Lung microvascular endothelial cell (primary cell): ENCODE data around the gene SCAANT1. TPM values are rescaled to one million over a fixed set of nuclear protein-coding genes. Genes with fewer than 3 reads are reported as not detected.

ENCODE experiments used
- DNase-seq, 2 donors: peaks; one replicate each; pipeline versions ENCODE4 v3.0.0 to v3.0.0-alpha.2; 2010; ENCODE audit warnings: low read depth in 2 of 2
- total RNA-seq: library from RNA; depleted of rRNA; stranded (reverse); fragments of >200 nt; gene quantifications from 2 replicates; pipeline ENCODE4 v1.2.1, GENCODE V29; 2014

SCAANT1 gene
- total RNA-seq, 1 donor from 2014 or later = not detected

DNA sequence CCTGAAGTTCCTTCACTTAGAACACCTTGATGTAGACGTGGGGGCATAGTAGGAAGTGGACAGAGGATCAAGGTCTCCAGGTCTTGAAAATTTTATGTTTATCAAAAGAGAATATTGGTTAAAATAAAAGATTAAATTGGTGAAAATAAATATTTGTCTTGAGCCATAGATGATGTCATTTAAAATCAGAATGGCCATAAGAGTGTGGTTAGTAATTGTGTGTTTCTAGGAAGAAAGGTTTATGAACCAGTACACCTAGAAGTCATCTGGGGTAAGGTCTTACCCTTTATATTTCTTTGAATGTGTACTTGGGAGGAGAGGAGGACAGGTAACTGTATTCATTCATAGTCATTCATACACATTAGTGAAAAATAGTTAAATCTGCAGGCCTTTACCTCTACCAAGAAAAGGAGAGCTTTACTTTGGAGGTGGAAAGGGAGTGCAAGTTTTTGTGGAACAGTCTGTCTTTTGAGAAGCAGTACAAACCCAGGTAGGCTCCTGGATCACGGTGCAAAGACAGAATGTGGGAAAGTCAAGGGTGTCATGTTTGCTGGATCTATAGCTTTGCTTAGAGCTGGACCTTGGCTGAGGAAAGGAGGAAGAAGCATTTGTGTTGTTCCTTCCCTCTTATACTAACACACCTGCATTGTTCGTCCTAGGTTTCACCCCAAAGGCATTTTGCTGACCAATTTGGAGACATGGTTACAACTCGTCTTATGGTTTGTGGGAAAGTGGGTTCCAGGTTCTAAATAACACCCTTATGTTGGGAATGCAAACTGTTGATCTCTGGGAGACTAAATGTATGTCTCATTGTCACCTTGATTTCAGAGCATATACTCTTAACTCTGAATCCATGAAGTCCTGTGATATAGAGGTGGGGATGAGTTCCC, 6.2 kb downstream of the SCAANT1 start:
- DNase-seq = no peak

DNA sequence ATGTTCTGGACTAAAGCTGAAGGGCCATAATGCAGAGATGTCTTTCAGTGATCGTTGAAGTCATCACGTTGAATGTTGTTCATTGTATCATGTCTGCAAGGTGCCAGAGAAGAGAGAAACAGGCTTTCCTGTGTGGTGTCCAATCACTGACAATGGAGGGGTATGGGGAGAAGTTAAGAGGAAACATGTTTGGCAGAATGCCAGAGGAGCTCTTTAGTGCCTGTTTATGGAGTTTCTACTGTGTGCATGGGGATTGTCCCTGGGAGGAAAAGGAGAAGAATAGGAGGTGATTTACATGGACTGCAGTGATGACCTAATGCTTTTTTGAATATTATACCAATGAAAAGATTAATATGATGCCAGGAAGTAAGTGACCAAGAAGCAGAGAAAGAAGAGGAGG, 11.7 kb downstream of the SCAANT1 start:
- DNase-seq = peak; percentile 93 to 94

DNA sequence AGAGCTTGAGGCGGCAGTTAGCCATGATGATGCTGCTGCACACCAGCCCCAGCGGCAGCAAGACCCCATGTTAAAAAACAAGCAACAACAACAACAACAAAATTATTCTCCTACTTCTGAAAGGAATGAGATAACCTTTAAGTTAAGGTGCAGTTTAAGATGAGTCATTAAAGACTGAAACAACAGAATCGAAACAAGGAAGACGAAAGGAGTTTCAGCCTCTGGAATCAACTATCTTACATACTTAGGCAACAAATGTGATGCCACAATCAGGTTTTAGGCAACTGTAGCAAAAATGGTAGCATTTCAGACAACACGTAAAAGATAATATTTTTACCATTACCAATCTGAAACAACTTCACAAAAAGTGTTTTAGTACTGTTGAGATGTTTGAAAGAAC, 12.2 kb downstream of the SCAANT1 start:
- DNase-seq = no peak

DNA sequence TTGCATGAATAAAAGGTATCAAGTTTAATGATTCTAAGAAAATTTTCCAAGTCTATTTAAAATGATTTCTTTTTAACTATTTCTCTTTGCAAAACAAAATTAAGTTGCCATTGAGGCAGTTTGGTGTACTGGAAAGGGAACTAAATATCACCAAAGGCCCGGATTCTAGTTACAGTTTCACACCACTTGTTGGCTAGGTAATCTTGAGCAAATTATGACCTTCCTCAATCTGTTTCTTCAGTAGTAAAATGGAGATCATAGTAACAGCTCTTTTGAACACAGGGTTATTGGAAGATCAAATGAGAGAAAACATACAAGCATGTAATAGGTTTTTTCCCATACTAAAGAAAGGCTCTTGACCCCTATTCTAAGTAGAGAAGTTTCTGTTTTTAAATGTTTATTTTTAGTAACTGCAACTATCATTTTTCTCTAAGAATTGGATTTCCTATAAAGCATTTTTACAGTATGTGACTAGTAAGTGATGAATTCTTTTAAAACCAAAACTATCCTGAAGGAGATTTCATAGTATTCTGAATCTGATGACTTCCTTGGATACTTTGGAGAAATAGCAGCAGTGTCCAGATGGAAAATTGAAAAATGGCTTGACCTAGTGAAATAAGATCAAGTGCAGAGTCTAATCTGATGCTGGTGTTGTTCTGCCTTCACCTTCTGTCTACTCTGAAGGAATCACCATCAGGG, 15.7 kb downstream of the SCAANT1 start:
- no peak for DNase-seq

DNA sequence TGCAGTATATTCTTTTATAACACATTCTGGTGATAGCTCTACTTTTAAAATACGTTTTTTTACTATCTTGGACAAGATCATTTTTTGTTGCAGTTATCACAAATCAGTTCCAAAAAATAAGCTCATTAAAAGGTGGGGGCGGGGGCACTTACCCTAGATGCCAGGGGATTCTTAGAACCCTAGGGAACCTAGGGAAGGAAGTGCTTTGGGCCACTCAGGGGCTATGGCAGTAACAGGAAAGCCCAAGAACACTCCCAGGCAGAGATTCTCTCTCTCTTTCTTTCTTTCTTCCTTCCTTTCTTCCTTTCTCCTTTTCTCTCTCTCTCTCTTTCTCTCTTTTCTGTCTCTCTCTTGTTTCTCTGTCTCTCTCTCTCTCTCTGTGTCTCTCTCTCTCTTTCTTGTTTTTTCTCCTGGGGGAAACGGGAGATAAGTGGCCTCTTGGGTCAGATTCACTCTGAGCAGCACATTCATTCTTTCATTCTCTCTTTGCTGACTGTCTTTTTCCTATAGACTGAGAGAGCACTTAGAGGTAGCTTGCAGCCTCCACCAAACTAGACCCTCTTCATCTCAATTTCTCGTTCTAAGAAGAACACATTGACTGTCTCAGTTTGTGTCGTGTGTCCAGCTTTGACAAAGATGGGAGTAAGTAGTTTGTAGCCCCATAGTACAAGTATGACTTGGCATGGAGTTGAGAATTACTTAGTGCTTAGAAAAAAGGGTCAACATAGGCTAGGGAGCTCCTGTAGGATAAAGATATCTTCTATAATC, 16.6 kb downstream of the SCAANT1 start:
- no peak for DNase-seq

DNA sequence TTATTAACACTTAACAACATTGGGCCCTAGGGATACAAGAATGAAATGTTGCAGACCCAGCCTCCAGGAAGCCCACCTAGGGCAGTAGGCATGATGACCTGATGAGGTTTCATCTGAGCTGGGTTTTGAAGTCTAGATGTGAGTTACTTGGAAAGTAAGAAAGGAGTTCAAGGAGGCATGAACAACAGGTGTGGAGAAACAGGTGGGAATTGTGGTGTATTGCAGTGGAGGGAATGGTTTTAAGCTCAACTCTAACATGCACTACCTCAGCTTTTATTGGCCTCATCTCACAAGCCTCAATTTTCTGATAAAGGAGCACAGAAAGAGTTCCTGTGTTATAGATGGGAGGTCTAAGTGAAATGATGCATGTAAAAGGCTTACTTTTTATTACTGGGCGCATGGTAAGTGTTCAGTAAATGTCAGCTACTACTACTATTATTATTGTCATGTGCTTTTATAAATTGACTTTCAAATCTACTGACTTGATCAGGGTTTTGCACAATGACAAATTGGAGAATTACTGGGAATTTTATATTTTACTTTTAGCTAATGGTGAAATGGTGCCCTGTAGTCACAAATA, 19.3 kb downstream of the SCAANT1 start:
- no peak for DNase-seq

DNA sequence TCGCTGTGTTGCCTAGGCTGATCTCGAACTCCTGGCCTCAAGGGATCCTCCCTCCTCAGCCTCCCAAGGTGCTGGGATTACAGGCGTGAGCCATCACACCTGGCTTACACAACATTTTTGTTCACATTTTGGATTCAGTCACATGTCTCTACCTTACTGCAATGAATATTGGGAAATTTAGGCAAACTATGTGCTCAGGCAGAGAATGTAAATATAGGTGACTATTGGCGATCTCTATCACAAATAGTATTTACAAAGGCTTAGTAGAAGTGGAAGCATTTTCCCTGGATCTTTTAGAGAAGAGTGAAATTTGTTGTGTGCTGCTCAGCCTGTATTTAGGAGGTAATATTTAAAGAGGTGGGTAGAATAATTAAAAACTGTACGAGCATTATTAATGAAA, 20.7 kb downstream of the SCAANT1 start:
- no peak for DNase-seq

DNA sequence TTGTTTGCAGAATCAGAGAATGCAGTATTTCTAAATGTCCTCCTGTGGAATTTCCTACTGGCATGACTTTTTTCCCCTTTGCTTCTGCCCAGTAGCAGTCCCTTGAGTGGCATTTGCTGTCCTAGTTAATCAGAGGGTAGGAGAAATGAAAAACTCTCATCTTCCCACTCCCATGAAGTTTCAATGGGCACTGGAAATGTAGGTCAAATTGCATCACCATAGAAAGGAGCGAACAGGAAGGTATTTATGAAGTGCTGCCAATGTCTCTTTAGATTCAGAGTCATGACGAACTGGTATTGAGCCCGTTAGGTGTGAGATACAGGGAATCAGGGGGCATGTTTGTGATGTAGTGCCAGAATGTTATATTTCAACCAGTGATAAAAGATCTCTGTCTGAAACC, 25.3 kb downstream of the SCAANT1 start:
- DNase-seq = peak; percentile 28 to 34

DNA sequence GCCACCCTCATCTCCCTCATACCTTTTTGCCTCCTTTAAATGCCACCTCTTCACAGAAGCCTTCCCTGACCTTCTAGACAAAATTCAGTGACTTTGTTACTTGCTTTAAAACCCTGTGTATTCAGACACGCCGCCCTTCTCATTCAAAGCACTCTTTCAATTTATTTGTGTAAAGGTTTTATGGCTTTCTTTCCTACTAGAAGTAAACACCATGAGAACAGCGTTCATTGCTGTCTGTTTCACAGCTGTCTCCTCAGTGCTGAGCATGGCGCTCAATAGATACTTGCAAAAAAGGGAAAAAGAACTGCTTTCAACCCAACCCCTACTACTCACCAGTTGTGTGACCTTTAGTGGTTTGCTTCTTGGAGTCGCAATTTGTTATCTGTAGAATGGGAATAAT, 31.5 kb downstream of the SCAANT1 start:
- DNase-seq = no peak

DNA sequence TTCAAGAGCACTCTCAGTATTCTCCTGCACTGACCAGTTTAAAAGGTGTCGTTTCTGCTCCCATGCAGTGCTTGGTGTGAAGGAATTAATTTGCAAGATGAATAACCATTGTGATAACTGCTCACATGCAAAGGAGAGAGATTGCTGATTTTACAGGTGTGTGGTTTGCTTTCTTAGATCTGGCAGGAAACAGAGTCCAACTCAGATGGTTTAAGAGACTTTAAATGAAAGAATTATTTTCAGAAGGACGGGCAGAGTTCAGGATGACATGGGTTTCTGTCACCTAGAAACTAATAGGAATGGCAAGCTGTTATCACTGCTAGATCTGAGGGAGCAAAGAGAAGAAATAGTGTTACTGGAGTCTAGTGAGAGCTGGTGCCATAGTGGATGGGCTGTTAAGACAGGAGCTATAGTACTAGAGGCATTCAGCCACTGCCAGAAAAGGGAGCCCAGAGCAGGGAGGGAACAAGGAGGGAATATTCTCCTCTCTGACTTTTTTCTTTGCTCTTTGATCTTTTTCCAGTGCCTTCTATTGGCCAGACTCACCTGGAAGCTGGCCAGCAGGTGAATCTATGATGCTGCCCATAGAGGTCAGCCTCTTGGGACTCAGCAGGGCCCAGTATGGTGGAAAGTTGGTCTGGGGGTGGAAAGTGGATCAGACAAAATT, 33.7 kb downstream of the SCAANT1 start:
- DNase-seq = no peak

DNA sequence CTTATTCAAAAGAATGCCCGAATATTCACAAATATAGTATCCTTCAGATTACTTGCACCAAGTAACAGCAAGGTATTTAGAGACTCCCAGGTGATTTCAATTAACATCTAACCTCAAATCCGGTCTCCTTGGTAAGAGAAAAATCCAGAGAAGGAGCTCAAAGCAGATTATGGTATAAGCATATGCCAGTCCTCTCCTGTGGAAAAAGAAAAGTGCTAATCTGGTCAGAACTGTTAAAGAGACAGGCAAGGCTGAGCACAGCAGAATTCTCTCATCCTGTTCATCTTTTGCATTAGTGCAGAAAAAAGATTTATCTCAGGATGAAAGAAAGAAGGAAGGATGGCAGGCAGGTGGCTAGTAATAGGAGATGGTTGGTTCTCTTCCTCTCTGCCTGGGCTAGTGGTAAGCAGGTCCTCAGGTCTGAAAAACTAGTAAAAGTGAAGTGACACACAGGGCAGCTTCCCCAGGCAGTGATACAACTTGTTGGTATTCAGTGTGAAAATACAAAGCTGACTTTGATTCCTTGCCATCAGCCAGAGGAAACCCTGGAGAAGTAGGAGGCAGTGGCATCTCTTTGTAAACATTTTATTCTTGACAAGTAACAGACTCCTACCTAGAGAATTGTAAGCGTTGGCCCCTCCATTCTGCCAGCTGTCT, 34.3 kb downstream of the SCAANT1 start:
- peak in 1 of 2 donors; percentile 8 for DNase-seq

DNA sequence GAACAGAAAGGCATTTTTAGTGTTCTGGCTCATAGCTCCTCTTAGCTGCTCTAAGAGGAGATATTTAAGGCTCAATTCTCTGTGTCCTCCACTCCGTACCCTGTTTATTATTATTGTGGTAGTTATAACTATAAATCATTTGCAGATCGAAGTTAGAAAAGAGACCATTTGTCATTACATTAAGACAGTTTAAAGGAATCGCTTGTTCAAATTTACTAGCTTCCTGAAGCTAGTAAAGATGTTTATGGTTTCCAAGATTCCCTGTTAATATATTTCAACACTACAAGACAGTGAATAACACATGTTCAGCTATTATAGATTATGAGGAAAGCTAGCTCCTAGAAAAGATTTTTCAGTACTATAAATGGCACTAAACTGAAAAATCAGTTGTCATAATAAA, 35.9 kb downstream of the SCAANT1 start:
- DNase-seq = no peak

DNA sequence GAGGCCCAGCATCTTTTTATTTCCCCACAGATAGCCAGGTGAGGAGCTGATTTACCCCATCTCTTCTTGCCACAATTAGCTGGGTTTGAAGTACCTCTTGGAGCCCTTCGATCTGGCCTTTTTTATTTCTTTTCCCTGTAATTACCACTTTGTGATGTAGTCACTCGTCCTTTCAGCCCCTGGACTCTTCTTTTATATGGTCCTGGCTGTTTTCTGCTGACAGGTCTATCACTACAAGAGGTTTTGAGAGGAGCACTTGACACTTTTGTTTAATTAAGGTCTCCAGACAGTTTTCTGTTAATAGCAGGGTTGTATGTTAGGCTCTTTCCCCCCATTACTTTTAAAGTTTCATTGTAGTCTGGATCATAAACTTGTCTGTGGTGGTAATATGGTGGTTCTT, 36.7 kb downstream of the SCAANT1 start:
- DNase-seq = no peak

DNA sequence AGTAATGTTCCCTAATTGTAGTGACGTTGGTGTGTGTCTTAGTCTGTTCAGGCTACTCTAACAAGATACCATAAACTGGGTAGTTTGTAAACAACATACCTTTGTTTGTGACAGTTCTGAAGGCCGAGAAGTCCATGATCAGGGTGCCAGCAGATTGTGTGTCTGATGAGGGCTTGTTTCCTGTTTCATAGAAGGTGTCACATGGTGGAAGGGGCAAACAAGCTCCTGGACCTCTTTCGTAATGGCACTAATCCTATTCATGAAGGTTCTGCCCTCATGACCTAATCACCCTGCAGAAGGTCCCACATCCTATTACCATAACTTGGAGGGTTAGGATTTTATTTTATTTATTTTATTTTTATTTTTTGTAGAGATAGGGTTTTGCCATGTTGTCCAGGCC, 37.4 kb downstream of the SCAANT1 start:
- no peak for DNase-seq

DNA sequence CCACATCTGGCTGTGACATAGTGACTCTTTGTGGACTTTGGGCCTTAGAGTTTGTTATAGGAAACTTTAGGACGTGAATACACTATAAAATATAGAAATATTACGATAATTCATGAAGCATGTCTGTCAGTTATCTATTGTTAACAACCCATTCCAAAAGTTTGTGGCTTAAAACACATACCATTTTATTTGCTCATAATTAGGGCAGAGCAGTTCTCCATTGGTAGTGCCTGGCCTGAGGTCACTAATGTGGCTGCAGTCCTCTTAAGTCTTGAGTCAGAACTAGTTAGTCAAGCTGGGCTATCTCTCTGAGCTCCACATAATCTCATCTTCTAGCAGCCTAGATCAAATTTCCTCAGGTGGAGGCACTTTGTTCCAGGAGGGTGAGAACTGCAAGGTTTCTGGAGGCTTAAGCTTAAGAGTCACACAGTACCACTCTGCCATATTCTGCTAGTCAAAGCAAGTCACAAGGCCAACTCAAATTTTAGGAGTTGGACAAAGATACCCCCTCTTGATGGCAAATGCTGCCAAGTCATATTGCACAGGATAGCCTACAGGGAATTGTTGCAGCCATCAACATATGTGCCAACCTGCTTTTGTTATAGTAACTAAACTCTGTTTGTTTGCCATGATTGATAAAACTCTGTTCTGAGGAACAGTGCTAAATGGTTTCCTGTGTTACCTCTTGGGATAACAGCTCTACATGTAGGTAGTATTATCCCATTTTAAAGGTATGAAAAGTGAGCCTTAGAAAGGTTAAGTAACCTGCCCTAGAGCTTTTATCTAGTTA, 39.9 kb downstream of the SCAANT1 start:
- peak in 1 of 2 donors; percentile 21 for DNase-seq

DNA sequence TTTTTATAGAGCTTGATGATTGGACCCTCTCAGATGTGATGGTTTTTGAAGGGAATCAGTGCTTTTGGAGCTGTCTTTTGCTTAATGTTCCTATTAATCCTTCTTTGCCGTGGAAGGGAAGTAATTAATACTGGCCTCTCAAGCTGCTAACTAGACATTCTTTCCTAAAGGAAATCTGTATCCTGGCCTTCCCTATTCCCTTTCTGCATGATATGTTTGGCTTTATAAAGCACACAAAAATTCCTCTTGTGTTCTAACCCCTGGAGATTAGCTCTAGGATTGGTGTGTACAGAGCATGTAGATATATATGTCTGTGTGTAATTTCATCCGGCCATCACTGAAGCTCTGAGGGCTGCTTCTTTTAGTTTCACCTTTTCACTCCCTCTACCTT, 41.6 kb downstream of the SCAANT1 start:
- peak; percentile 12 to 41 for DNase-seq

DNA sequence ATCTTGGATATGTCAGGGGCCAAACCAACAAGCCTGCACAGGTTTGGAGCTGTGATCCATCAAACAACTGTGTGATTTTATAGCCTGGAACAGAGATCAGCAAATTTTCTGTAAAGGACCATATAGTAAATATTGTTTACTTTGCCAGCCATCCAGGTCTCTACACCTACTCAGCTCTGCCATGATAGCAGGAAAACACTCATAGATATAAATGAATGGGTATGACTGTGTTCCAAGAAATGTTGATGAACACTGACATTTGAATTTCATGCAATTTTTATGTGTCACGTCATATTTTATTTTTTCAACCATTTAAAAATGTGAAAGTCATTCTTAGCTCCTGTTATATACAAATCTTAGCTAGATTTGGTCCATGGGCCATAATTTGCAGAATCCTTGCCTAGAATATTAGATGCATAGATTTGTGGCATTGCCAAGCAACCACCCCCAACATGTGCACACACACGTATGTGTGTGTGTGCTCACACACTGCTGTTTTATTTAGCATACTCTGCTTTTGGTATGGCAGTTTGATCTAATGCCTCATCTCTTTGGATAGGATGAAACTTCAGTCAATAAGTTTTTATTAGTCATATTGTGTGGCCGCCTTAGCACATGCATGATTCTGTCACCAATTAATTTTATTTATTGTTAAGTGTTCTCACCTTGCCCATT, 42.1 kb downstream of the SCAANT1 start:
- DNase-seq = no peak

DNA sequence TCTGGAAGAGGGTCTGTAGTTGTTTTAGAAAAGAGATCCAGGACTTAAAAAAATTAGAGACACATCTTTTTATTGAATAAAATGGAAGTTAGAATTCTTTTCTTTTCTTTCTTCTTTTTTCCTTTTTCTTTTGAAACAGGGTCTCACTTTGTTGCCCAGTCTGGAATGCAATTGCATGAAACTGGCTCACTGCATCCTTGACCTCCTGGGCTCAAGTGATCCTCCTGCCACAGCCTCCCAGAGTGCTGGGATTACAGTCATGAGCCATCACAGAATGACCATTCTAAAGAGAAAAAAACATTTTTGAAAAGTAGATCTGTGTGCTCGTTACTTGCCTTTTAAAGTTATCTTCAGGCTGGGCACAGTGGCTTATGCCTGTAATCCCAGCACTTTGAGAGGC, 45.0 kb downstream of the SCAANT1 start:
- no peak for DNase-seq

DNA sequence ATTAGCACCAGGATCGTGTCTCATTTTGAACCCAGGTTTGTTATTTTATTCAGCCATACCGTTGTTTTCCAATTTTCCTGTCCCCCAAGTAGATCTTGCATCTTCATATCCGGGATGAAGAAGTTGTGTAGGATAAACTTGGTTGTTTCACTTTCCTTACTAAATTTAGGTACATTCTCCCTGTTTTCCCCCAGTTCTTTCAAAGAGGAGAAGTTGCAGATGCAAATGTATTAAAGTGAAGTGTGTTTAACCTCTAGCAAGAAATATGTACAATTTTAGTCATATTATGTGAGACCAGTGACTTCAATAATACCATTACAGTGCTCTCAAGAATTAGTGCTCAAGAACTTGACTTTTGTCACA, 47.2 kb downstream of the SCAANT1 start:
- DNase-seq = peak in 1 of 2 donors; percentile 9
